Activated T-cell treated with anti-CD3 and anti-CD28 coated beads, Interleukin-2, amount 50 U/mL, for 4 hours (primary cell): Measurements from ENCODE around the gene ATXN3L. TPM values are rescaled to one million over a fixed set of nuclear protein-coding genes. Genes with fewer than 3 reads are reported as not detected.
"Not testable (repeated sequence)": the region's sequence is repeated elsewhere in the genome, so short reads cannot be mapped to it uniquely, and the experiment has no call there.

Experiments used
- ATAC-seq, 2 donors: fragments of 200-7000 bp; cut with Tn5 transposase; one replicate each; pipeline ENCODE4 v1.10.0; 2021
- DNase-seq: peaks from one replicate; pipeline ENCODE4 v3.0.0-alpha.2; 2020
- H3K27me3 Mint-ChIP-seq: one replicate; pipeline ENCODE4 v1.8.0; 2021; ENCODE audit warnings: low read depth, mixed read lengths
- H3K36me3 Mint-ChIP-seq: one replicate; pipeline ENCODE4 v1.8.0; 2022; ENCODE audit warnings: mixed read lengths; ENCODE audit not compliant: insufficient read depth
- H3K4me1 Mint-ChIP-seq: one replicate; pipeline ENCODE4 v1.8.0; 2021; ENCODE audit warnings: low read depth, mixed read lengths
- H3K4me3 Mint-ChIP-seq: one replicate; pipeline ENCODE4 v1.8.0; 2021; ENCODE audit warnings: mild to moderate bottlenecking, moderate library complexity, mixed read lengths
- H3K9me3 Mint-ChIP-seq: one replicate; pipeline ENCODE4 v1.8.0; 2021; ENCODE audit warnings: mixed read lengths
- total RNA-seq, 3 donors: library from RNA; stranded (reverse); gene quantifications; one replicate each; pipeline ENCODE4 v1.2.1, GENCODE V29; 2021

The ATXN3L gene
- total RNA-seq, 3 donors from 2014 or later: not detected

- ATAC-seq (no peak), DNase-seq (no peak)
- Mint-ChIP-seq H3K9me3 (no peaks in the 10 kb centered on the region), H3K4me3 (no peak overlapping the region), H3K27me3 (no peaks in the 10 kb centered on the region), H3K4me1 (no peaks in the 10 kb centered on the region), H3K36me3 (no peaks in the 10 kb centered on the region)
These were observed 19.2 kb upstream of the ATXN3L start for GRCh38 chrX:13338996-13339515.

- ATAC-seq (no peak), DNase-seq (no peak)
- no peak overlapping the region for H3K4me3 Mint-ChIP-seq
- no peaks in the 10 kb centered on the region for H3K4me1 Mint-ChIP-seq
- no peaks in the 10 kb centered on the region for H3K36me3 Mint-ChIP-seq
- no peaks in the 10 kb centered on the region for H3K9me3 Mint-ChIP-seq
- H3K27me3 Mint-ChIP-seq: no peaks in the 10 kb centered on the region
These were observed 14.6 kb upstream of the ATXN3L start for GRCh38 chrX:13334491-13334890.

- ATAC-seq: no peak
- Mint-ChIP-seq H3K4me1 (no peaks in the 10 kb centered on the region), H3K4me3 (no peak overlapping the region), H3K27me3 (no peaks in the 10 kb centered on the region), H3K36me3 (no peaks in the 10 kb centered on the region), H3K9me3 (no peaks in the 10 kb centered on the region)
- no peak for DNase-seq
These were observed 10.6 kb upstream of the ATXN3L start for GRCh38 chrX:13330446-13330845.

- H3K9me3 Mint-ChIP-seq: no peaks in the 10 kb centered on the region
- H3K27me3 Mint-ChIP-seq: no peaks in the 10 kb centered on the region
- DNase-seq: no peak
- no peaks in the 10 kb centered on the region for H3K4me1 Mint-ChIP-seq
- ATAC-seq: no peak
- H3K36me3 Mint-ChIP-seq: no peaks in the 10 kb centered on the region
- no peak overlapping the region for H3K4me3 Mint-ChIP-seq
These were observed 7.8 kb upstream of the ATXN3L start for GRCh38 chrX:13327666-13328065.

GRCh38 chrX:13323241-13323640 lies 3.4 kb upstream of the ATXN3L start:
- ATAC-seq: no peak
- no peaks in the 10 kb centered on the region for H3K27me3 Mint-ChIP-seq
- no peaks in the 10 kb centered on the region for H3K4me1 Mint-ChIP-seq
- DNase-seq: no peak
- no peaks in the 10 kb centered on the region for H3K36me3 Mint-ChIP-seq
- H3K4me3 Mint-ChIP-seq: no peak overlapping the region
- no peaks in the 10 kb centered on the region for H3K9me3 Mint-ChIP-seq

GRCh38 chrX:13317366-13317765 lies 2.5 kb downstream of the ATXN3L start:
- no peaks in the 10 kb centered on the region for H3K9me3 Mint-ChIP-seq
- no peaks in the 10 kb centered on the region for H3K27me3 Mint-ChIP-seq
- DNase-seq (no peak), ATAC-seq (no peak)
- no peaks in the 10 kb centered on the region for H3K36me3 Mint-ChIP-seq
- no peaks in the 10 kb centered on the region for H3K4me1 Mint-ChIP-seq
- no peak overlapping the region for H3K4me3 Mint-ChIP-seq

GRCh38 chrX:13311560-13311959 lies 8.3 kb downstream of the ATXN3L start:
- H3K36me3 Mint-ChIP-seq: no peaks in the 10 kb centered on the region
- no peaks in the 10 kb centered on the region for H3K27me3 Mint-ChIP-seq
- H3K4me3 Mint-ChIP-seq: no peak overlapping the region
- ATAC-seq (no peak), DNase-seq (no peak)
- H3K9me3 Mint-ChIP-seq: no peaks in the 10 kb centered on the region
- no peaks in the 10 kb centered on the region for H3K4me1 Mint-ChIP-seq

GRCh38 chrX:13309631-13310030 lies 10.2 kb downstream of the ATXN3L start:
- no peaks in the 10 kb centered on the region for H3K4me1 Mint-ChIP-seq
- H3K9me3 Mint-ChIP-seq: no peaks in the 10 kb centered on the region
- DNase-seq (no peak), ATAC-seq (no peak)
- no peaks in the 10 kb centered on the region for H3K36me3 Mint-ChIP-seq
- no peaks in the 10 kb centered on the region for H3K27me3 Mint-ChIP-seq
- H3K4me3 Mint-ChIP-seq: no peak overlapping the region

- H3K36me3 Mint-ChIP-seq: no peaks in the 10 kb centered on the region
- no peak overlapping the region for H3K4me3 Mint-ChIP-seq
- peaks cover 7% of the 10 kb centered on the region for H3K4me1 Mint-ChIP-seq
- H3K9me3 Mint-ChIP-seq: peaks cover 5% of the 10 kb centered on the region
- no peaks in the 10 kb centered on the region for H3K27me3 Mint-ChIP-seq
- DNase-seq (no peak), ATAC-seq (no peak)
These were observed 12.8 kb downstream of the ATXN3L start for GRCh38 chrX:13307041-13307440.

- Mint-ChIP-seq H3K36me3 (no peaks in the 10 kb centered on the region), H3K4me1 (peaks cover 17% of the 10 kb centered on the region), H3K27me3 (no peaks in the 10 kb centered on the region), H3K4me3 (no peak overlapping the region), H3K9me3 (peaks cover 5% of the 10 kb centered on the region)
- no peak for DNase-seq
- ATAC-seq: no peak
These were observed 14.7 kb downstream of the ATXN3L start for GRCh38 chrX:13305108-13305507.

- H3K36me3 Mint-ChIP-seq: no peaks in the 10 kb centered on the region
- DNase-seq (no peak), ATAC-seq (no peak)
- H3K4me1 Mint-ChIP-seq: peaks cover 20% of the 10 kb centered on the region
- peaks cover 5% of the 10 kb centered on the region for H3K9me3 Mint-ChIP-seq
- no peak overlapping the region for H3K4me3 Mint-ChIP-seq
- no peaks in the 10 kb centered on the region for H3K27me3 Mint-ChIP-seq
These were observed 15.8 kb downstream of the ATXN3L start for GRCh38 chrX:13304052-13304451.

GRCh38 chrX:13303248-13303647 lies 16.6 kb downstream of the ATXN3L start:
- DNase-seq, ATAC-seq, H3K9me3 Mint-ChIP-seq, H3K27me3 Mint-ChIP-seq, H3K36me3 Mint-ChIP-seq, H3K4me3 Mint-ChIP-seq: not testable (repeated sequence)
- H3K4me1 Mint-ChIP-seq: peaks cover 20% of the 10 kb centered on the region

GRCh38 chrX:13298836-13299235 lies 21.0 kb downstream of the ATXN3L start:
- H3K4me1 Mint-ChIP-seq: peaks cover 20% of the 10 kb centered on the region
- no peak for ATAC-seq

GRCh38 chrX:13295841-13296240 lies 24.0 kb downstream of the ATXN3L start:
- no peaks in the 10 kb centered on the region for H3K27me3 Mint-ChIP-seq
- H3K4me1 Mint-ChIP-seq: peaks cover 9% of the 10 kb centered on the region
- H3K36me3 Mint-ChIP-seq: no peaks in the 10 kb centered on the region
- no peaks in the 10 kb centered on the region for H3K9me3 Mint-ChIP-seq
- no peak overlapping the region for H3K4me3 Mint-ChIP-seq
- ATAC-seq: no peak
- no peak for DNase-seq

More at GRCh38 chrX:13298836-13299235, 21.0 kb downstream of the ATXN3L start:
- Mint-ChIP-seq H3K9me3 (peaks cover 5% of the 10 kb centered on the region), H3K4me3 (no peak overlapping the region), H3K27me3 (no peaks in the 10 kb centered on the region), H3K36me3 (no peaks in the 10 kb centered on the region)
- DNase-seq: no peak

GRCh38 chrX:13293700-13294099 lies 26.2 kb downstream of the ATXN3L start:
- H3K4me1 Mint-ChIP-seq: no peaks in the 10 kb centered on the region
- no peaks in the 10 kb centered on the region for H3K36me3 Mint-ChIP-seq
- H3K4me3 Mint-ChIP-seq: no peak overlapping the region
- no peaks in the 10 kb centered on the region for H3K9me3 Mint-ChIP-seq
- no peak for DNase-seq
- no peak for ATAC-seq
- H3K27me3 Mint-ChIP-seq: no peaks in the 10 kb centered on the region
